Measurements from ENCODE around the gene MAP2K7.

MAP2K7 gene

GRCh38 chr19:7931221-7932061 is 27.8 kb downstream of the MAP2K7 start (continued):
- TF ChIP-seq ZNF521 (tag by site-specific recombination; IDR thresholded peaks at IDR 0.05): no peak
- TF ChIP-seq ZNF623 (tag by site-specific recombination; IDR thresholded peaks at IDR 0.05): no peak
- no peak for TF ChIP-seq ZNF394 (tag by site-specific recombination; IDR thresholded peaks at IDR 0.05; ENCODE audit: borderline replicate concordance)
- TF ChIP-seq ZNF785 (tag by site-specific recombination; IDR thresholded peaks at IDR 0.05): no peak
- no peak for TF ChIP-seq PRDM2 (tag by site-specific recombination; IDR thresholded peaks at IDR 0.05; ENCODE audit: borderline replicate concordance)
- TF ChIP-seq ZNF398 (tag by site-specific recombination; IDR thresholded peaks at IDR 0.05): no peak
- no peak for TF ChIP-seq ZBTB20 (tag by site-specific recombination; IDR thresholded peaks at IDR 0.05)
- TF ChIP-seq CTCF (tag by site-specific recombination; IDR thresholded peaks at IDR 0.05): no peak
- TF ChIP-seq PBX3 (CRISPR knock-in tag; IDR thresholded peaks at IDR 0.05): no peak
- TF ChIP-seq ZNF571 (tag by site-specific recombination; IDR thresholded peaks at IDR 0.05): no peak
- peak; percentile 29; the same call in 1 of the 2 replicates for TF ChIP-seq ZNF341 (tag by site-specific recombination; IDR thresholded peaks at IDR 0.05; ENCODE audit: low read depth)
- 0 out of 2 replicates have a peak, but pooled peaks have one; percentile 11 for TF ChIP-seq KLF8 (tag by site-specific recombination; IDR thresholded peaks at IDR 0.05)
- TF ChIP-seq ZFP3 (tag by site-specific recombination; IDR thresholded peaks at IDR 0.05; ENCODE audit: low read depth): no peak
- no peak for TF ChIP-seq ZNF239 (tag by site-specific recombination; IDR thresholded peaks at IDR 0.05)
- no peak for TF ChIP-seq WT1 (tag by site-specific recombination; IDR thresholded peaks at IDR 0.05)
- peak; percentile 95 for TF ChIP-seq GLIS1 (tag by site-specific recombination; IDR thresholded peaks at IDR 0.05)
- no peak for TF ChIP-seq BCL11B (tag by site-specific recombination; IDR thresholded peaks at IDR 0.05; ENCODE audit: low read depth)
- TF ChIP-seq ZNF513 (tag by site-specific recombination; IDR thresholded peaks at IDR 0.05): no peak
- no peak for TF ChIP-seq PRDM4 (tag by site-specific recombination; IDR thresholded peaks at IDR 0.05)
- no peak for TF ChIP-seq TCF7L2 (IDR thresholded peaks at IDR 0.05; ENCODE audit: borderline replicate concordance, low read depth, low read length)
- no peak for TF ChIP-seq ZBTB8A (tag by site-specific recombination; IDR thresholded peaks at IDR 0.05)
- no peak for TF ChIP-seq ZNF596 (tag by site-specific recombination; IDR thresholded peaks at IDR 0.05)
- TF ChIP-seq ZNF23 (tag by site-specific recombination; IDR thresholded peaks at IDR 0.05; ENCODE audit: borderline replicate concordance): no peak
- no peak for TF ChIP-seq ZNF274 (IDR thresholded peaks at IDR 0.05; ENCODE audit: low read length)
- TF ChIP-seq ZNF274 (tag by site-specific recombination; IDR thresholded peaks at IDR 0.05; ENCODE audit: borderline replicate concordance): no peak

Data from HEK293 (cell line).